Stimulated activated CD8-positive, alpha-beta memory T cell treated with anti-CD3 and anti-CD28 coated beads, Interleukin-12 subunit alpha, Interleukin-12 subunit beta, amount 100 ng/mL, for 24 hours (primary cell): ENCODE data around the gene SENP1.

Experiments
- DNase-seq: peaks from one replicate; pipeline ENCODE4 v3.0.0-alpha.2; 2020; ENCODE audit errors: extremely low read depth

SENP1 gene

DNA sequence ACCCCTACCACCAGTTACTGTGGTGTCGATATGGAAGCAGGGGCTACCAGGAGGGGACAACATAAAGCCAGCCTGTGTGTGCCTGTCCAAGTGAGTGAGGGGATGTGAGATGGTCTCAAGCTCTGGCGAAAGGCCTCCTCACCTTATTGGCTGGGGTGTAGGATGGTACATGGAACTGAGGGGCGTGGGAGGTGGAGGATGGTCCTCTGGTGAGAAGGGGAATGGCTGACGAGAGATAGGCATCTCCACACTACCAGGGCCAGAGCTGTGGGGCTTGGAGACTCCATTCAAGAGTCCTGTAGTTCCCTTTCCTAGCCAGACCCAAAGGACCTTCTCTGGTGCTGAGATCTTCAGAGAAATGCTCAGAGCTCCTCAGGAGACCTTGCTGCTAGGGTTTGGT lies 69.1 kb downstream of the SENP1 start:
- no peak for DNase-seq

DNA sequence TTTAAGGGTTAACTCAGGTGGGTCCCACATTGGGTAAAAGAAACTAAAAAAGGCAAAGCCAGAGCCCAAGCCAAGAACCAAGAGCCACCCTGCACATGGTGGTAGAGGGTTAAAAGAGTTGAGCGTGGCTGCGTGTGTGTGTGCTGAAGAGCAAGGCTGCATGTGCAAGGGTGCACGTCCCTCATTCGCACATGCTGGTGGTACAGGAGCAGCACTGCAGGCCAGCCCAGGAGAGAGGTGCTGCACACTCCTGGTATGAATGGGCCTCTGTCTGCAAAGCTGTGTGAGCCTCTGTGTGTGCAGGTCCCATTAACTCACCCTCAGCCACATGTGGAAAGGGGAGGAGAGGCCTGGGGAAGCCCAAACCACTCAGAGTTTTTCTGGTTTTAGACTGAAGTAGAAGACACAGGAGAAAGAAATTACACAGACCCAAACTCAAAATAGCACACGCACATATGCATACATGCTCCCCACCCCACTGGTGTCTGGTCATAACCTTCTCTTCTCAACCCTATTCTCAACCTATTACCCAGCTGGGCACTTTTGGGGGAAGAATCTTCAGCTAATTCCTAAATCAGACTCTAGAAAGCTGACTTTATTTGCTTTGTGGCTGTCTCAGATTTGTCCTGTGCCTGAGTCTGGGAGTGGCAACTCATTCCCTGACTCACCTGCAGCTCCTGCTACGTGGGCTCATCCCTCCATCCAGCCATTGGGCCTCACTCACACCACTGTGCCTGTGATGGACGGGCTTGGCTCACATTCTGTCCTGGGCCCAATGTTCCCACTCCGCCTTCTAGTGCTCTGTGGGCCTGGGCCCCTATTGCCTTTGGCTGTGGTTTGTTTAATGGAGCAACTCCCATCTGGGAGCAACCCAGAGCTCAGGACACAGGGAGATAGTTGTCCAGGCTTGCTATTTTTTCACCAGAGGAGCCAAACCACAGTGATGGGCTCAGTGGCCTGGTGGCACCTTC lies 70.8 kb downstream of the SENP1 start:
- DNase-seq: no peak

DNA sequence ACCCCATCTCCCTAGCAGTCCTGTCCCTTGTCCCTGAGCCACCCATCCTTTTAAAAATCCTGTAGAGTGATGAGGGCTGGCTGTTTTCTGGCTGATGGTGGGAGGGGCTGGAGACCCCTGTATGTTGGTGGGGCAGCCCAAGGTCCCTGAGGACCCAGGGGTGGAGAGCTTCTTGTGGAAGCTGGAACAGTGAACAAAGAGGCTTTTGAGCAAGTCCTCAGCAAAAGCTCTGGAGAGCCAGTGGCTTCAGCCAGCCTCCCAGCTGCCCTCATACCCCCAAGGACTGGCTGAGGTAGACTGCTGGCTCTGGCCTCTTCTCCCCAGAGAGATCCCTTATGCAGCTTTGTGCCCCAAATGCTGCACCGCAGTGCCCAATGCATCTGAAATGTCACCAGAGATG lies 72.4 kb downstream of the SENP1 start:
- no peak for DNase-seq

DNA sequence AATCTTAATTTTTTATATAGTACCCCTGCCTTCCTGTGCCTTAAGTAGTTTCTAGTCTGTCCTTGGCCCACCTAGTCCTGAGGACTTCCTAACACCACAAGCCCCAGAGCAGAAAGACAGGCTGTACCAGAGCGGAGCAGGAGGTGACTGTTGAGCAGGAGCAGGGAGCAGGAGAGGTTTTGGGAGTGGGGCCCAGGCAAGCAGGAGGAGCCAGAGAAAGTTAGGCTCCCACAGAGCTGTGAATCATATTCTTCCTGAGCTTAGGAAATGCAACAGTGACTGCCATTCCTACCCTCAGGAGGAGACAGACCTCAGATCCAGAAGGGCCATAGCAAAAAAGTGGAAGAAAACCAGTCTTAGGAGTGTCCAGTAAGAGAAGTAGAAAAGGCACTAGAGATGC lies 73.3 kb downstream of the SENP1 start:
- no peak for DNase-seq

DNA sequence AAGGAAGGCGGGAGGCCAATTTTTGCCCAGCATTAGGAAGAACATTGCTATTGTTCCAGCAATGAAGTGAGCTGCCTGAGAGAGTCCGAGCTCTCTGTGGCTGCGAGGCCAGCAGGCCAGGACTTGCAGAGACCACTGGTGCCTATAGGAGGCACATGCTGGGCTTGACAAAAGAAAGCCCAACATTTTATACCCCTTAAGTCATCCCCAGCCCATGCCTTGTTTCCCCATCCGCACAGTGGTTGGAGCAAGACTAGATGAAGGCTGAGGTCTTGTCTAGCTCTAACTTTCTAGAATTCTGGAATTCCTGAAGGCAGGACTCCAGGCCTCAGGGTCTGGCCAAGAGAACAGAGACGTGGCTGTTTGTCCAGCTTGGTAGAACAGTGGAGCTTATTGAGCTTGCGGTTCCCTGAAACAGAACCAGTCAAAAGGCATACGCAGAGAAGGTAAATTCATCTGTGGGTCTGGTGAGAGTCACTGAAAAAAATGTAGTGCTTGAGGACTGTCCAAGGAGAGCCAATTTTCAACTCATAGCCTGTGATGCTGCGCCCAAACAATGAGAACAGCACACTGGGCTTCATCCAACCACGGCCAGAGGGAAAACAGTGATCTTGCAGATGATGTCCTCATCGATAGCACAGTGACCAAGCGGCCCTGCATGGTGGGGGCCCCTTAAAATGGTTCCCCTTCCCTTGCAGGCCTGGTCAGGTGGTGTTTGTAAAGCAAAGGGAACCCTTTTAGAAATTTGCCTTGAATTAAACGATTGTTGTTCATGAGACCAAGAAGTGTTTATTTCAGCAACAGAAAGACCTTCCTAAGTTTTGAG lies 74.5 kb downstream of the SENP1 start:
- DNase-seq: no peak

DNA sequence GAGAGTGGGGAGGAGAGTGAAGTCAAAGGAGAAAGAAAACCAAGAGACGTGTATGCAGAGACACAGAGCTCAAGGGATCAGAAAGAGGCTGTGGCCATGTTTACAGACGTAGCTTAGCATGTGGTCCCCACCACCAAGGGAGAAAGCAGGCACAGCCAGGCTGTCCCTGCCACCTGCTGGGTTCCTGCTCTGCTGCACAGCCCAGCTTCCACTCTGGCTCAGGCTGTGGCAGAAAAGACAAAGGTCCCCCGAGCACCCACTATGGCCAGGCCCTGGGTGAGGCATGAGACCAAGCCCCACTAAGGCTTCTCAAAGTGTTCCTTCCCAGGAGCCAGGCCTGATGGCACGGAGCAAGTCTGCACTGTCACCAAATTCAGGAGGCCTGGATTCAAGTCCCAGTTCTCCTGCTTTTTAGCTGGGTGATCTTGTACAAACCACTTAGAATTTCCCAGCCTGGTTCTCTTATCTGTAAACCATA lies 75.7 kb downstream of the SENP1 start:
- no peak for DNase-seq

DNA sequence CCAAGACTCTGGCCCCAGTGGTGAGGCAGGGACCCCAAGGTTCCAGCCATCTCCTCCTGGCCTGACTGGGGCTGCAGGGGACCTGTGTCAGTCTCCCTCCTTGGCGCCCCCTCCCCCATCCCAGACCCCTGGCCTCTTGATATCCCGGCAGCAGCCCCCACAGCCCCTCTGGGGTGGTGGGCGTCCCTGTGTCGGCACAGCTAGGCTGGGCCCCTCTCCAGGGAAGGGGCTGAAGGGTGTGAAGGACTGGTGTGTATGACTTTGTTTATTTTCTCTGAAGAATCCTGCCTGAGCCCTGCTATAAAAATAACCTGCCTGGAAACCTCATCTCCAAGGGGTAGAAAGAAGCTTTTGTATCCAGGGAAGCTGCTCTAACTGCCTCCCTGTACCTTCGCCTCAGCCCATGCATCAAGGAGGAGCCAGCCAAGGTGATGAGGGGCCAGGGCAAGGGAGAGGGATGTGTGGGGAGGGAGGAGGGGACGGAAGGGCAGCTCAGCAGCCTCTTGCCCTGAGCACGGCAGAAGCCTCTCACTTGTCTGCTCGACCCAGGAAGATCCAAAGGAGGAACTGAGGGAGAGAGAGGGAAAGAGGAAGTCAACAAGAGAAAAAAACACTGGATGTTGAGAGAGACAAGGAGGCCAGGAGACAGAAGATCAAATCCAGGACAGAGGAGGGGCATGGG lies 76.2 kb downstream of the SENP1 start:
- no peak for DNase-seq

DNA sequence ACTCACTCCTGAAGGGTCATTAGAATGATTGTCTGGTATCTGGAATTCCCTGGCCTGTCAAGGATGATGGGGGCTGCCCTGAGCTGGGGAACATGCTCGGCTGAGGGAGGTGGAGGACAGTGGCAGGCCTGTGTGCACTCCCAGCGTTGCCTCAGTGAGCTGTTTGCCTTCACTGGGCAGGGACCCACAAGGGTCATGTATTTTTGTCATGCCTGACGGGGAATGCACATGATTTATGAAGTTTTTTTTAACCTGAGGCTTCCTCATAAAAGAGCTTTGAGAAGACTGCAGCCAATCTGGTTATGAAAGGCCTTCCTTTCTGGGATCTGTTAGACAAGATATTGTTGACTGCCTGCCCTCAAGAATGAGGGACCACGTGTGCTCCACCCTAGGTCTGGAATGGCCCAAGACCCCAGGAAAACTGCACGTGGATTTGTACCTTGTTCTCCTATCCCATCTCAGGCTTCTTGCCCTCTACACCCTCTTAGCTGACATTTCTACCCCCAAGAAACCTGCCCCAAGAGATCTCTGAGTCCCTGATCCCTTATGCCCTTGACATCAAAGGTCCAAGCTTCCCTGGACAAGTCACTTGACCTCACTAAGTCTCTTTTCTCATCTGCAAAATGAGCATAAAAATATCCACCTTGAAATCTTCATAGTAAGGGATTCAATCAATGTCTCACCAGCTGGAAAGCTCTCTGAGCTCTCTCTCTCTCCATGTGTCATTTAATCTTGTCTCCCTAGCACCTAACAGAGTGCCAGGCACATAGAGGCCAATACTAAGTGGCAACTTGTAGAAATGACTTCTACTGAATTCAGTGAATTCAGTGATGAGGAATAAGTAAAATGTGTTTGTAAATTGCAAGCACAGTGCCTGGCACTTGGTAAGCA lies 77.1 kb downstream of the SENP1 start:
- DNase-seq: no peak

DNA sequence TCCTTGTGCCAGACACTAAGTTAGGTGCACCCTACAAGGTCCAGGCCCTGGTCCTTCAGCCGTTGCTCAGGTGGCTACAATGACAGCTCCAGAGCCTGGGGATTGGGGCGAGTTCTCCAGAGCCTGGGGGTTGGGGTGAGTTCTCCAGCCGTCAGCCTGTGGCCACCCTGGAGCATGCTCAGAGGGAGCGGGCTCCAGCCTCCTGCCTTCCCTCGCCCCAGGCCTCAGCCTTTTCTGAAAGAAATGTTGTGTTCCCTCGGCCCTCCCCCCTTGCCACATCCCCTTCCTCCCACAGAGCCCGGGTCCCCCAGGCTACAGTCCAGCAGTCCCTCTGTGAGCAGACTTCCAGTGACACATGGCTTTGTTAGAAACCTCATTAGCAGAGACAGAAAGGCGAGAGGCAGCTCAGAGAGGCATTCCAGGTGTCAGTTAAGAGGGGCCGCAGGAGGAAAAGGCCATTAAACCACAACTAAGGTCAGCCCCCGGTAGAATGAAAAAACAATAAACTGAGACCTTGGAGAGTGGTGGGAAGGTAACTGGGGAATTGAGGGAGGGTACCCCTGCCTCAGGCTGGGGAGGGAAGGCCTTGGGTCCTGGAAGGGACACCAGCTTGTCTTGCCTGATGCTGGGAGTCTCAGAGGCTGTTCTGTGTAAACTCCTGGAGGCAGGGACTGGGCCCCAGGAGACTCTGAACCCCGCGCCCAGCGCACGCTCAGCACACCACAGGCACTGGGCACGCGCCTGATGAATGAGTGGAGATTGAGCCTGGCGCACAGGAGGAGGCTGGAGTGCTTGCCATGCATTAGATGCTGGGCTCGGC lies 78.5 kb downstream of the SENP1 start:
- DNase-seq: no peak

DNA sequence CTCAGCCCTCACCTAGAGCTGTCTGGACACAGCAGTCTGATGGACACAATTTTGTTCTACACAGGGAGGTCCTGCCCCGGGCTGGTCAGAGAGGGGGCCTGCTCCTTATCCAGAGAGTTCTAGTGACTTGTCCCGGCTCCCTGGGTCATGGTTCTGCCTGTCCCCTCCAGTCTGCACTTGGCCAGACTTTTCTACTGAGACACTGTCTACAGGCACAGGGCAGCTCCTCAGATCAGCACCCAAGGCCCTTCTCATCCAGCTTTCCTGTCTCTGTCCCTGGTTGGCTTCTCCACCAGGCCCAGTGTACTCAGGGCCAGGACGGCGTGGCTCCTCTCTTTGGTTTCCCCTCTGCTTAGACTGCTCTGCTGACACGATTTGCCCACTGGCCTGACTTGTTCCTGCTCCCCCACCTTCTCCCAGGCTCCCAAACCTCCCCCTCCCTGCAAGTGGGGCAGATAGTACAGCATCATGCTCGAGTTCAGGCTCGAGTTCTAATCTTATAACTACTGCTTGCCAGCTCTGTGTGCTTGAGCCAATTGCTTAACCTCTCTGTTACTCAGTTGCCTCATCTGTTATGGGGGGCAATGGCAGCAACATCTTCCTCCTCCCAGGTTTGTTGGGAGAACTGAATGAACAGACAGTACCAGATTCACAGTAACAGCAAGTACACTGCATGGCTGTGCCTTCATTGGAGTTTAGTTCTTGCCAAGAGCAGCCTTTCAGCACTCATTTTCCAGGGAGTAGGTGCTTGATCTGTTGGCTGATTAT lies 79.6 kb downstream of the SENP1 start:
- no peak for DNase-seq

DNA sequence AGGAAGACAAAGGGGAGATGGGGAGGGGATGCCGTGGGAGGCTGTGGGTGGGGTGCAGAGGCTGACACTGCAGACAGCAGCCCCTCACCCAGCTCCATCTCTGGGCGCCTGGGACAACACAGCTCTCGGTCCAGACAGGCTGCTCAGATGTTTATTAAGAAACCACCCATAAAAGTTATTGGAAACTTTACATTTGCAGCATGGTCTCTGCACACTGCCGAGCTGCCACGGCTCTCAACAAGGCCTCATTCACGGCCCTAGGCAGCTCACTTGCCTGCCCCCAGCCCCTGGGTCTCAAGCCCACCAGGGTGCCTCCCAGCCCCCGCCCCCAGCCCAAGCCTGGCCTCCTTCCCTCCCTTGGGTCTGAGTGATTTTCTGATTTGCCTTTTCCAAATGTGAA lies 80.6 kb downstream of the SENP1 start:
- DNase-seq: no peak

DNA sequence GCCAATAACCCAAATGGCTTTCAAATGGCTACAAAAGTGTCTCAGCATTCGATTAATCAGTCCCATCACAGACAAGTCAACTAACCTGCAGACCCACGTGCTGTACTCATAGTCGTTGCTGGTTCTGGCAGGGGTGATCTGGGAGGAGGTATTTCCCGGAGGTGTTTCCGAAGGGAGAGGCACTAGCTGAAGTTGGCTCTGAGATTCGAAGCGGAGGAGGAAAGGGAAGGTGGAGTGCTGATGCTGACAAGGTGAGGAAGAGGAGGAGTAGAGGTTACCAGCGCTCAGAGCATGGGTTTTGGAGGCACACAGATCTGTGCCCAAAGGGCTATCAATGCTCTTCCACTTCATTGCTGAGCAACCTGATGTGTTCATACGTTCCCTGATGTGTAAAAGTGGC lies 81.1 kb downstream of the SENP1 start:
- no peak for DNase-seq

DNA sequence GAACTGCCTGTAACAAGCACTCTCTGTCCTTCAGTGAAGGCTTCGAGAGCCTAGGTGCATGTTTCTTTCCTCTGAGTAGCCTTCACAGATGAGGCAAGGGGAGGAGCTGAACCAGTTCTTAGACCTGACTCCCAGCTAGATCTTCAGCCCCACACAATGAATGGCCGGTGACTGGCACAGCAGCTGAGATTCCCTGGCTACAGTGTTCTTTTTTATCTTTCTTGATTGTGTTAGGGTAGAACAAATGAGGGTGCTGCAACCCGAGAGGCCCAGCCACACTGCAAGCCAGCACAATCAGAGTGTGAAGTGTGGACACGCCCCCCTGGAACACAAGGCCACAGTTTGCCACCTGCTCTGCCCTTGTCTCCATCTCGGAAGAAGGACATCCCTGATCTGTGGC lies 82.5 kb downstream of the SENP1 start:
- DNase-seq: no peak

DNA sequence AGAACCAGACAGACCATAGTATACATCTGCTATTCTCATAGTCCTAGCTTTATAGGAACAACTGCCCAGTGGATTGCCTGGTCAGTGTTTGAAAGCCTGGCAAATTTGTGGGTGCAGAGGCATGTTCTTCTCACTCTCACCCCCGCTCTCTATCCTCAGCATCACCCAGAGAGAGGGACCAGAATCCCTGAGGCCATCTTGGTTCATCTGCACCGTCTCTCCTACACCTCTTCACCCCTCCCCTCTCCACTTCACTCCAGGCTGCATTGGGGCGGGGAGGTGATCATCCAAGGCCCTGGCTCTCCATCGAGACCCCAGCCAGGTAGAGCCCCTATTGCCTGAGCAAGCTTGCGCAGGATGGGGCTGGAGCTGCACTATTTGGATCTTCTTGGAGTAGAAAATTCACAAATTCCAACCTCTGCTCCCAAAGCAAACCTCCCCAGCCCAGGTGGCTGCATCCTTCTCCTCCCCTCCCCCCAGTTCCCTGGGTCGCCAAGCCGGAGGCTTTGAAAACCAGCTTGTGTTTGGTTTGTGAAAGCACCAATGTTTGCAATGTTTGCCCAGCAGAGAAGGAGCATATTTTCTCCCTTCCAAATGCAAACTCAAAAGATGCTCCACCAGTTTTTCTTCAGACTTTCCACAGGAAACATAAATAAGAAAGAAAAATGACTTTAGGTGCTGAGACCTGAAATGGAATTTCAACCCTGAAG lies 83.0 kb downstream of the SENP1 start:
- no peak for DNase-seq

DNA sequence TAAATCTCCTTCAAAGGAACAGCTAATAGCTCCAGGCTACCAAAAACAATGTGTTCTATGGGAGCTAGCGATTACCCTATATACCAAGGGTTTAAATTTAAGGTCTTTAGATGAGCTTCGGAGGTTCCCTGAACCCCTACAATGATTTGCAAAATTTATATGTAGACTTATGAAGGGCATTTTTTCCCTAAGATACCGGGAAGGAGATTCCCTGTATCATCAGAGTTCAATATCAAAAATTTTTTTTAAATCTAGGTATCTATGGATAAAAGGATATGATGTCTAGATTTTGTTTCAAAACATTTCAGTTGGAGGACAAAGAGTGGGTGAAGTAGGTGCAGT lies 83.7 kb downstream of the SENP1 start:
- DNase-seq: no peak

DNA sequence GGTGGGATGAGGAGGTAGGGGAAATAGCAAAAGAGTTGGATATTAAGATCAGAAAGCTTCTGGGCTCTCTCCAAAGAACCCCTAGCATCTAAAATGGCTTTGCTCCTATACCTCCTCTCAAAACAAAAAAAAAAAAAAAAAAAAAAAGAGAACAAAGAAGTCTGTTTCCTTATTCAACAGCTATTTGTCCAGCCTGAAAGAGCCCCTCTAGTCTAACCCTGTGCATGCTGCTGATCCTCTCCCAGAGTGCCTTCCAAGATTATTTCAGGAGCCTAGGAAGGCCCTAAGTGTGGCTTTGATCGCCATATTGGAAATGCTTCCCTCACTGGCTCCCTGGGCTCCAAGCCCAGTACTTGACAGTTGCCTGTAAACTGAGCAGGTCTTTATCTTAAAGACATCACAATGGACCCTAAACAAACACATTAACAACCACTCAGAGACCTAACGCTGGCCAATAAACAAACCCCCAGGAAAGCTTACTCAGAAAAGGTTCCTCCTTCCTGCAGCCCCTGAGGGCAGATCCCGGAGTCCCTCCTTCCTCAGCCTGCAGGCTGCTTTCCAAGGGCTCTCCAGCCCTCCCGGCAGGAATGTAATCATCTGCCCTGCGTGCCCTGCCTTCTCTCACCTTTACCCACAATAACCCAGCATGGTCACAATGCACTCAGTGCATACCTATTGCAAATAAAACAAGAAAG lies 84.2 kb downstream of the SENP1 start:
- DNase-seq: no peak

DNA sequence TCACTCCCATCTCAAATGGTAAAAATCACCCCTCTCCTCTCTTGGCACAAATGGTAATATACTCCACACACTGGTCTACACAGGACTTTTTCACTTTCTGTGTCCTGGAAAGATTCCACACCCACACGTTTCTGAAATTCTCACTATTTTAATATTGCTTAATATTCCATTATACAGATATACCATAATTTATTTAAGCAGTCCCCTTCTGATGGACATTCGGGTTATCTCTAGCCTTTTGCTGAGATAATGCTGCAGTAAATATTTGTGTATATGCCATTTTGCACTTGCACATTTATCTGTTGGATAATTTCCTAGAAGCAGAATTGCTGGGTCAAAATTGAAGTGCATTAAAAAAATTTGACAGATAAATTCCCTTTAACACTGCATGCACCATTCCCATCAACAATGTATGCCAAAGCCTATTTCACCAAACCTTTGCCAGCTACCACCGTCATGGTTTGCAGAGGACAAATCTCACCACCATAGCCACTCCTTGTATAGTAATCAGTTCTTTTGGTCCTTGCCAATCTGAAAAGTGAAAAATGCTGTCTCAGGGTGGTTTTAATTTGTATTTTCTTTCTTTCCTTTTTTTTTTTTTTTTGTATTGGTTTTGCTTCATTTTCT lies 86.1 kb downstream of the SENP1 start:
- no peak for DNase-seq

DNA sequence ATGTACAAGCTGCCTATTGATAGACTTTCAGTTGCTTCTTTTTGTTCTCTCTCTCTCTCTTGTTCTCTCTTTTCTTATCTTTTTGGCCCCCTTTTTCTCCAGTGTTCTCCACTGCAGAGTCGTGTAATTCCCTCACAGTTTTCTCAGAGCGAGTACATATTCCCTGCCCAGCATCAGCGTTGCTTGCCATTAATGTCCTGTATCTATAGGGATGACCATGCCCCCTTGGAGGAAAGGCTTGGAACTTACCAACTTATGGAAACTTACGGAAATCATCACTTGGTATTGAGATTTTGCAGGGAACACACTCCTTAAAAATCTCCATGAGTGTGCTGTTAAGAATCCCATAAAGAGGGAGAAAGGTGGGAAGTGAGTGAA lies 87.3 kb downstream of the SENP1 start:
- no peak for DNase-seq
